Epithelial cell of prostate (primary cell): ENCODE measurements around the gene MOSMO.

Experiments
- DNase-seq: peaks from one replicate; pipeline ENCODE4 v3.0.0-alpha.2; 2011; ENCODE audit warnings: low read depth, low spot score
- H3K27ac ChIP-seq: fragments of 450-650 bp; 2 replicates; pipeline ENCODE4 v1.5.1; 2017; ENCODE audit warnings: mild to moderate bottlenecking

Gene MOSMO

DNA sequence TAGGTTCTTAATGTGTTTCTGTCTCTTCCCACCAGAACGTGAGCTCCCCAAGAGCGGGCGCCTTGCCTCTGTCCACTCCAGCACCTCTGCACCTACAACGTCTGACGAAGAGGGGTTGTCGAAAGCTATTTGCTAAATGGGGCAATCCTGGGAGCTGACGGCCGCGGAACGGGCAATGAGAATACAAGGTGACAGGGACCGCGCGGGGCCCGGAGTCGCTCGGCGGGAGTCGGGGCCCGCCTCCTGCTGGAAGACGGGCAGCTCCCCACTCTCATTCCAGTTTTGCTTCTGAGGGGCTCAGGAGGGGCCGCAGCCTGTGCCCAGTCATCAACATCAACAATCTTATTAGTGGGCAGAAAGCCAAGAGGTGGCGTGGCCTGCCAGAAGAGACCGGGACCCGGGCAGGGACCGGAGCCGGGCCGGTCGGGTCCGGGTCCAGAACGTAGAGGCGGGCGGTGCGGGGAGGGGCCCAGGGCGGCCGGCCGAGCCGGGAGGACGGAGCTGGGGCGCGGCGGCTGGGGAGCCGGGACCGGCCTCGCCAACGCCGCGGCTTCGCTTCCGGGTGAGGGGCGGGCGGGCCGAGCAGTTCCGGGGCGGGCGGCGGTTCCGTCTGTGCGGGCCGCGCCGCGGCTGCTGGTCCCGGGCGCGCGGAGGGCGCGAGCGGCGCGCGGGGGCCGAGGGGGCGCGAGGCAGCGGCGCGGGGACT is at the start of gene MOSMO:
MOSMO (plus strand) TSS at position 603 of the 706 bp plus-strand sequence. CDS start 191 bp downstream, outside the sequence.
- peak within 1 kb of the TSS; percentile 72 for H3K27ac ChIP-seq
- no peak for DNase-seq

DNA sequence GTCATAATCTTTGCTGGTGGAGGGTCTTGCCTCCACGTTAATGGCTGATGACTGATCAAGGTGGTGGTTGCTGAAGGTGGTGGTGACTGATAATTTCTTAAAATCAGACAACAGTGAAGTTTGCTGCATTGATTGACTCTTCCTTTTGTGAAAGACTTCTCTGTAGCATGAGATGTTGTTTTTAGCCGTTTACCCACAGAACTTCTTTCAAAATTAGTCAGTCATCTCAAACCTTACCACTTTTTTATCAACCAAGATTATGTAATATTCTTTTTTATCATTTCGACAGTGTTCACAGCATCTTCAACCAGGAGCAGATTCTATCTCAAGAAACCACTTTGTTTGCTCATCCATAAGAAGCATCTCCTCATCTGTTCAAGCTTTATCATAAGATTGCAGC is 48.9 kb upstream of the MOSMO start:
- H3K27ac ChIP-seq = no peak overlapping the region
- no peak for DNase-seq

DNA sequence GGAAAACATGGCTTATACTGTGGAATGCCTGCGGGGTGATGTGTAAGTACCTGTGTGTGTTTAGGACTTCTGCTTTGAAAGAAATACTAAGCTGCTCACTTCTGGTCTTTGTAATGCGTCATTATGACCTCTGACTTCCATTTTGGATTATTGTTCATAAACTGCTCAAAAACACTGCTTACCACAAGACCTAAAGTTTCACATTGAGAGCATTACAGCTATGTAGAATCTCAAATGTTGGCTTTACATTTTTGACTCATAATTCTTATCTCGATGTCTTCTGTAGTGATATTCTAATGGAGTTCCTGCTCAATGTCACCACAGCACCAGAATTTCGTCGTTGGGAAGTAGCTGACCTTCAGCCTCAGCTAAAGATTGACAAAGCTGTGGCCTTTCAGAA is 45.4 kb upstream of the MOSMO start:
- H3K27ac ChIP-seq = no peak overlapping the region
- no peak for DNase-seq

DNA sequence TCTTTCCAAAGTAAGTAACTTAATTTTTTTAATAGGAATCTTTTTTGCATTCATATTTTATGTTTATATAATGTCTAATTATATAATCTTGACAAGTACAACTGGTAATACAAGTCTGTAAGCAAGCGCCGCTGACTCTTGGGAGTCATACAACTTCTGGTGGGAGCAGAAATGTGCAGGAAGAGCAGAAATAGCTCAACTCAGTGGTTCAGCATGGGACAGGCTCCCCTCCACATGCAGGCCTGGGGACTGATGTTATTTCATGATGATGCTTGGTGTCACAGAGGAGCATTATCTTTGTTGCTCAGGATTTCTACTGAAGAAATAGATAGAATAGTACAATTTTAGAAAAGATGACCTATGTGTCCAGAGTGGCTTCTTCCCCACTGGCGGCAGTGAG is 44.0 kb upstream of the MOSMO start:
- no peak for DNase-seq
- no peak overlapping the region for H3K27ac ChIP-seq

DNA sequence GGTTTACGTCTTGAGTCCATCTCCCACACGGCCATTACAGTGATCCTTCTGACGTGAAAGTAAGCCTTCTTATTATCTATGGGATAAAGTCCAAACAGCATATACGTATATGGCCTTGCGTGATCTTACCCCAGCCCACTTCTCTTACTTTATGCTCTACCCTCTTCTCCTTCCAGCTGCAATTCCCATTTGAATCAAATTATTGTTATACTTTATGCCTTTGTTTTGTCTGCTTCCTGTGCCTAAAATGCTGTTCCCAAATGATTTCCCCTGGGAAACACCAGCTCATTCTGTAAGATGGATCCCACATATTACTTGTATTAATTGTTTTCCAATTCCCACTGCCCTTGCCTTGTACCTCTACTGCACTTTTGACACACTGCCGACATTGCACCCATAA is 43.6 kb upstream of the MOSMO start:
- H3K27ac ChIP-seq = no peak overlapping the region
- DNase-seq = no peak

DNA sequence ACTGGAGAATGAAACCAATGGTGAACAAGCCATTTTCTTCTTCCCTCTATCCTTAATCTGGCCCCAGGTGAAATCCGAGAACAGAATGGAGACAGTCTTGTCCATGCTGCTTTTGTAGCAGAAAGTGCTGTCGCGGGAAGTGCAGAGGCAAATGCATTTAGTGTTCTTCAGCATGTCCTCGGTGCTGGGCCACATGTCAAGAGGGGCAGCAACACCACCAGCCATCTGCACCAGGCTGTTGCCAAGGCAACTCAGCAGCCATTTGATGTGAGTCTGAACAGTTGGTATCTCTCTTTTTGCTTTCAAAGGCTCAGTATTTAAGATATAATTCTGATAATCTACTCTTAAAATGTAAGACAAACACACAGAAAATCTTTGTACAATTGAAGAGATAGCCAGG is 36.1 kb upstream of the MOSMO start:
- DNase-seq = no peak

DNA sequence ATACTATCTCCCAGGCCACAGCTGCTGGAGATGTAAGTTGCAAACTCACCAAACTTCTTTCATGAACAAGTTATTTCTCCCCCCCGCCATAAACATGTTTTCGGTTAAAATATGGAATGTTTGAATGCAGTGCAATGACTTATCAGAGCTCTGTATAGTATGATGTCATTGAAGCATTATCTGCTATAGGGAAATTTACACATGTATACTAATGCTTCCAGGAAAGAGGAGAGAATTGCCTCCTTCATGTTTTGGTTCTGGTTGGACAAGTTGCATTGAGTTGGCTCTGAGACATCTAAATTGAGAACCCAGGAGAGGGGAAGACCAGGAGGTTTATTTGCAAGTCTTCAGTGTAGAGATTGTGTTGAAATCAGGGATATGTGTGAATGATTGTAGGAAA is 34.0 kb upstream of the MOSMO start:
- DNase-seq = no peak
- H3K27ac ChIP-seq = no peak overlapping the region

More for the DNA sequence above, 36.1 kb upstream of the MOSMO start:
- no peak overlapping the region for H3K27ac ChIP-seq

DNA sequence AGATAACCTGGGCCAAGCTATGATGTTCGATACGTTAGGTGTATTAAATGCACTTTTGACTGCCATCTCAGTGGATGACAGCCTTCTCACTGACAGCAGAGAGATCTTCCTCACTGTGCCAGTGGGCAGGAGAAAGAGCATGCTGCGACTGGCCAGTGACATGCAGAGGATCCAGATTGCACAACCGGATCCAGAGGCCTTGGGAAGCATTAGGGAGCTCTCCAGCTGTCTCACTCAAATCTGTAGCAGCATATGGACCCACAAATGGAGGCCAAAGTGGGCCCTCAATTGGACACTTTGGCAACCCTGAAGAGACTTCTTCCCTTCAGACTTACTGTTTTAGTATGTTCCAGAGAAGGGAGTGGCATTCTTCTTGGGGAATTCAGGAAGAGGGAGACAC is 27.9 kb upstream of the MOSMO start:
- DNase-seq = no peak
- no peak overlapping the region for H3K27ac ChIP-seq

DNA sequence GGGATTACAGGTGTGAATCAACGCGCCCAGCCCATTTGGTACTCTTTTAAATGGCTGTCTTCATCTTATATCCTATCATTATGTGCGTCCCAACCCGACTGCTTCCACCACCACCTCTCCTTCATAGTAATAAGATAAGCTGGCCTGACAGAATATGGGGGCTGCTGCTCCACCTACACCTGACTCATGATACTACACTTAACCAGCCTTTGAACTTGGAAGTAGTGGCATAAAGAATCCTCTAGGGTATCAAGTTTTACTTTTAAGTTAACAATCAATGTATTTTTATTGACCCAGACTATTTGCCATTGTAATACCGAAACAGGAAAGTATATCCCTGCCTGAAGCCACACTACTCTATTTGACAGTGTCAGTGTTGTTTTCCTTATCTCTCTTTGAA is 25.8 kb upstream of the MOSMO start:
- H3K27ac ChIP-seq = no peak overlapping the region
- no peak for DNase-seq

DNA sequence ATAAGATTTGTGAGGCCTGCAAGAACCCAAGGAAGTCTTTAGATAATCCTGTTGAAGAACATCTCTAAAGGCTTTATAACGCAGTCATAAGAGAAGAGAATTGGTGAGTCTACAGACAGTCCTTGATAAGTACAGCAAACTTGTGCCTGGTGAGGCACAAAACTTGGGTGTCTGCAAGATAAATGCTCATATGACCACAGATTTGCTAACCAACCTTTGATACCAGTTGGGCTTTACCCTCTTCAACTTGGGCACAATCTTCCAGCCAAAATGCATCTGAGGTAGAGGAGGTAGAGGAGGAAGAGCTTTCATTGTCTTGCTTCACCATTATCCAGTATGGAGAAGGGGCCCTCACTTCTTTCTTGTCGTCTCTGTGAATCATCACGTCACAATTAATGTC is 23.8 kb upstream of the MOSMO start:
- no peak overlapping the region for H3K27ac ChIP-seq
- no peak for DNase-seq

DNA sequence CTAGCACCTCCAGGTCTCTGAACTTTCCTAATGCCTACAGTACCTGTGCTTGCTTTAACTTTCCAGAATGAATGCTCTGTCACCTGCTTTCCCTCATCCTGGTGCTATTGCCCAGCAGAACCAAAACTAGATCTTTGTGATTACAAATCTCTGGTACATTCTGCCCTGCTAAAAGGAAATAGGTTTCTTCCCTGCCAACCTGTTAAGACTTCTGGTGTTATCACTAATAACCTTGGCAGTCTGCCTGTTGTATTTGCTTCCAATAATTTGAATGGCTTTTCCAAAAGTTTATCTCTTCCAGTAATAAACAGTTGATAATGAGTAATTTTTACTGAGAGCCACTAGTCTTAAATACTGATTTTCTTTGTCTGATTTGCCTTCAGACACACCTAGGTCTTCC is 22.4 kb upstream of the MOSMO start:
- DNase-seq = no peak
- H3K27ac ChIP-seq = no peak overlapping the region

DNA sequence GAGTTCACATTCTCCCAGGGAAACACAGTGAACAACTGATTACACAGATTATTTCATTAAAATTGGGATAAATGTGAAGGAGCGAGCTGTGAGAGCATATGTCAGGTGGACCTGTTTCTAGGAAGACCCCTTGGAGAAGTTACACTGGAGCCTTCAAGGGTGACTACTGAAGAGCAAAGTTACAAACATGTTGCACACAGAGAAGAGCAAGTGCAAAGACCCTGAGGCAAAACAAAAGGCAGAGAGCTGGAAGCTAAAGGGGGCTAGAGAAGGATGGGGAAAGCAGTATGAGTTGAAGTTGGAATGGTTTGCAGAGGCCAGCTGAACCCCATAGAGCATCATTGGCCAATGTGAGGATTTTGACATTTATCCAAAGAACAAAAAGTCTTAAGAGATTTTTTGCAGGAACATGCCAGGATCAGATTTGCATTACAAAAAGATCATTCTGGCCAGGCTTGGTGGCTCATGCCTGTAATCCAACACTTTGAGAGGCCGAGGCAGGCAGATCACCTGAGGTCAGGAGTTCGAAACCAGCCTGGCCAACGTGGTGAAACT is 21.1 kb upstream of the MOSMO start:
- DNase-seq = no peak
- H3K27ac ChIP-seq = no peak overlapping the region

DNA sequence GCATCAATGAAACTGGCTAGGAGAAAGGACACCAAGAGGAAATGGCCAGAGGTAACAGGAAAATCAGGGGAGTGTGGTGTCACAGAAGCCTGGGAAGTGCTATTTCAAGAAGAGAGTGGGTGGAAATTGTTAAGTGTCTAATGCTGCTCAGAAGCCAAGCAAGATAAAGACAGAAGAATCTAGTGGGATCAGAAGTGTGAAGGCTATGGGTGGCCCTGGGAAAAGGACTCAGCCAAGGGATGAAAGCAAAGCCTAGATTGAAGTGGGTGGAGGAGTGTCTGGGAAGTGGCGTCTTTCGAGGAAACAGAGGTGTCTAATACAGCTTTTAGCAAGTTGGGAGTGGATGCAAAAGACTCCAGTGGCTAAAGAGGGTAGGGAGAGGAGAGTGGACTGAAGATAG is 20.4 kb upstream of the MOSMO start:
- H3K27ac ChIP-seq = no peak overlapping the region
- DNase-seq = no peak

DNA sequence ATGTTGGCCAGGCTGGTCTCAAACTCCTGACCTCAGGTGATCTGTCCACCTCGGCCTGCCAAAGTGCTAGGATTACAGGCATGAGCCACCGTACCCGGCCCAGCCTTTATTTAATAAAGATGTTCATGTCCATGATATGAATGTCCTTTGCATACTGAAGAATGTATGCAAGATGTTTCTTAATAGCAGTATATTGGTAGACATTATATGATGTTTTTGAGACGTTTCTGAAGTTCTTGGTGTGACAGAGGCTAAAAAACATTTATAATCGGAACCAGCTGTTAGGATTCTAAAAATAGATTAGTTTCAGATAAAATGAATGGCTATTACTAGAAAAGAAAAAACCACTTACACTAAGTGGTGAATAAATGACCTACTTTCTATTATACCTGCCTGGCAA is 18.8 kb upstream of the MOSMO start:
- DNase-seq = no peak
- no peak overlapping the region for H3K27ac ChIP-seq

DNA sequence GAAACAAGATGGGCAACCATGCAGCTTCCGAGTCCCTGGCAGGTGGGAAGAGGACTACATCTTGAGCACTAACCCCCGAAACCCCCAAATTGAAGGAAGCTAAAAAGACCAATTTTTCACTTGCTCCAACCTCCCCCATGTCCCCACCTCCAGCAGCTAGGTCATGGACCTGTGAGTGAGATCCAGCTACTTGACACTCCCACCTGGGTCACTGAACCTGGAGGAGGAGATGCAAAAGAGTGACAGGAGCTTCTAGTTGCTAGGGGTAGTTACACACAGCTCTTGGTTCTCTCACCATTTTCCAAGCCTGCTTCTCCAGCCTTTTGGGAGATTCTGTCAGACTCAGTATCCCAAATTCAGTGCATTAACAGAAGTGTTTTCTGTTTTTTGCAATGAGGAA is 18.2 kb upstream of the MOSMO start:
- DNase-seq = no peak
- no peak overlapping the region for H3K27ac ChIP-seq

DNA sequence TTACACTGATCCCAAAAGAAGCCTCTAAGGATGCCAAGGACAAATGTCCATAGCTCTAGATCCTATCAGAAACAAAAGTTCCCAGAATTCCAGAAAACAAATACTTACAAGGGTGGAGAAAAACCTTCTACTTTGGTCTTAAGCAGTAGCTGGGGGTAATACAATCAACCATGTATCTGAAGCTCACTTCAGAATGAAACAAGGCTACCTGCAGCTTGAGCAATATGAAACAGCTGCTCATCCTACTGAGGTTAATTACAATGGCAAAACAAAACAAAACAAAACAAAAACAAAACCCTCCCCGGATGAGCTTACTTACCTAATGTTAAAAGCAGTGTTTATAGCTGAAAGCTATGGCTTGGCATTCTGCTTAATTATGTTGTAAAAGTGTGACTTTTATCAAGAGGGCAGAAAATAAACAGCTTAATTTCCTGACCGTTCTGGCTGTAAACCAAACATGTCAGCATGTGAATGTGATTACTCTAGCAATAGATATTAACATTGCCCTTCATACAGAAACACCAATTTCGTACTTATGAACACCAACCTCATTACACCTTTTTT is 17.4 kb upstream of the MOSMO start:
- H3K27ac ChIP-seq = no peak overlapping the region
- DNase-seq = no peak

DNA sequence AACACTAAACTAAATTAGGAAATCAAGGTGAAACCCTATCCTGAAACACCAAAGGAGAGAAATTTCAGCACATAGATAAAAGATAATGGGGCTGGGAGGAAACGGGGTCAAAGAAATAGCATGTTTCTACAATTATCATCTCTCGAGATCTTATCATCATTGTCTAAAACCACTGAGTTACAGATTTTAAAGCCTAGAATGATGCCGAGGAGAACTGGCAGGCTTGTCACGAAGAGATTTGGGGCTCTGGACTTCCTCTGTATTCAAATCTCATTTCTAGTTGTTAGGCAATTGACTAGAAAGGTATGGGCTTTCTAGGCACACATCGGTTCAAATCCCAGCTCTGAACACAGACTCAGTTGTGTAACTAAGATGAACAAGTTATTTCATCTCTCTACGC is 16.3 kb upstream of the MOSMO start:
- no peak overlapping the region for H3K27ac ChIP-seq
- DNase-seq = no peak

DNA sequence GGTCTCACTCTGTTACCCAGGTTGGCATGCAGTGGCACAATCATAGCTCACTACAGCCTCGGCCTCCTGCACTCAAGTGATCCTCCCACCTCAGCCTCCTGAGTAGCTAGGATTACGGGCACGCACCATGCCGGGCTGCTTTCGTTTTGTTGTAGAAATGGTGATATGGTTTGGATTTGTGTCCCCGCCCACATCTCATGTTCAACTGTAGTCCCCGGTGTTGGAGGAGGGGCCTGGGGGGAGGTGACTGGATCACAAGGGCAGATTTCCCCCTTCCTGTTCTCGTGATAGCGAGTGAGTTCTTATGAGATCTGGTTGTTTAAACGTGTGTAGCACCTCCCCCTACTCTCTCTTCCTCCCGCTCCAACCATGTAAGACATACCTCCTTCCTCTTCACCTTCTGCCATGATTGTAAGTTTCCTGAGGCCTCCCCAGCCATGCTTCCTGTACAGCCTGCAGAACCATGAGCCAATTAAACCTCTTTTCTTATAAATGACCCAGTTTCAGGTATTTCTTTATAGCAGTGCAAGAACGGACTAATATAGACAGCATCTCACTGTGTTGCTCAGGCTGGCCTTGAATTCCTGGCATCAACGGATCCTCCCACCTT is 12.9 kb upstream of the MOSMO start:
- no peak for DNase-seq

DNA sequence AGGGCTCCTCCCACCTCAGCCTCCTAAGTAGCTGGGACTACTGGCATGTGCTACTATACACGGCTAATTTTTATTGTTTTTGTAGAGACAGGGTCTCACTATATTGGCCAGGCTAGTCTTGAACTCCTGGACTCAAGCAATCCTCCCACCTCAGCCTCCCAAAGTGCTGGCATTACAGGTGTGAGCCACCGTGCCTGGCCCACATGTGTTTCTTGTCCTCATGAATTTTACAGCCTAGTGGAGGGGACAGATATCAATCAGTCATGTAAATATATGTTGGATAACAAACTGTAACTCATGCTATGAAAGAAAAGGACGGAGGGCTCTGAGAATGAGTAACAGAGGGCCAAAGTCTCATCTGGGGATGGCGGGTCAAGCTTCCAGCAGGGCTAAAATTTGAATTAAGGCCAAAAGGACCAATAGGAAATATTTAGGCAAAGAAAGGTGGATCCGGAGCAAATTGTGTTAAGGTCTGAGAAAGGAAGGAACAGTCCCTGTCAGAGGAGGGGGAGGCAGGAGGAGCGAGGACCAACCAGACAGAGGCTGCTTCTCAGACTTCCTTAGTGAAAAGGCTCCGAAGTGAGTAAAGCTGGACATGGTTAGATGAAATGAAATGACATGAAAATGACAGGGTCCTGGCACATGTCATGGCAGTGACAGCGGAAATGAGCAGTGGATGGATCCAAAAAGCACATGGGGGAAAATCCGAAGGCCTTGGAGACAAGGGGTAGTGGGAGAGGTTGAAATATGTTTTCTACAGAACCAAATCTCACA is 10.8 kb upstream of the MOSMO start:
- no peak overlapping the region for H3K27ac ChIP-seq
- no peak for DNase-seq

More for the DNA sequence above, 12.9 kb upstream of the MOSMO start:
- no peak overlapping the region for H3K27ac ChIP-seq

DNA sequence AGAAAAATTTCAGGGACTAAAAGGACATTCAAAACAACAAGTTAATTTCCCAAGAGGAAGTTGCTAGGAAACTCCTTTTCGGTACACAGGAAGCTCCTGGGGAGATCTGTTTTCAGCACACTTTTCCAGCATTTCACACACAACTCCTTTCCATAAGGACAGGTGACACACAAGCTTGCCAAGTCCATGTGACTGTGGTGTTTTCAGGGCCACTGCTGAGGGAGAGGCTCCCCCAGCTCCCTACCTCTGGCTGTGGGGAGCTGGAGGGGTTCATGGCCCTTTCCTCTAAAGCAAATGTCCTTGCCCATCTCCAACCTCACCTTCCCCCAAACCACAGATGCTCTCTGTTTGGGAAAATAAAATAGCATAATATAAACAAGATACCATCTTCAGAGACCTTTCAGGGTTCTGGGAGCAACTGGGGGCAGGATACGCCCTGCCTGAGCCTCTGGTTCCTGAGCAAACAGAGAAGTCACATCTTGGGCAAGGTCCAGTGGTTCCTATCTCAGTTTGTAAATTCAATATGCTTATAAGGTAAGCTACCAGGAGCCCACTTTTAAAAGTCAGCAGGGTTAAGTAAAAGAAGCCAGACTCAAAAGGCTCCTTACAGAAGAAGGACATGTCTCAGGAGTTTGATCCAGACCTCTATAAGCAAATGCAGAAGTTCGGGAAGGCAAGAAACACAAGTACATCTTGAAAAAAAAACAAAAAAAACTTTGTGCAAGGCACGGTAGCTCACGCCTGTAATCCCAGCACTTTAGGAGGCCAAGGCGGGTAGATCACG is 10.0 kb upstream of the MOSMO start:
- H3K27ac ChIP-seq = no peak overlapping the region
- DNase-seq = no peak
